ENCODE data around the gene TIGD7.

DNA sequence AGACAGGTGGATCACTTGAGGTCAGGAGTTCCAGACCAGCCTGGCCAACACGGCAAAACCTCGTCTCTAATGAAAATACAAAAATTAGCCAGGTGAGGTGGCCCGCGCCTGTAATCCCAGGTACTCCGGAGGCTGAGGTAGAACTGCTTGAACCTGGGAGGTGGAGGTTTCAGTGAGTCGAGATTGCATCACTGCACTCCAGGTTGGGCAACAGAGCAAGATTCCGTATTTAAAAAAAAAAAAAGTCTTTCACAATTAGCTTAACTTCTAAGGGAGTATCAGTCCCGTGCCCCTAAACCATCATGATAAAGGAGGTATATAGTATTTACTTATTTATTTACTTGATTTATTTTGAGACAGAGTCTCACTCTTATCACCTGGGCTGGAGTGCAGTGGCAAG, 45.4 kb downstream of the TIGD7 start:
- TF ChIP-seq CTCF (IDR thresholded peaks at IDR 0.05) (no peak), POLR2A (IDR thresholded peaks at IDR 0.05) (no peak)
